ELF-1 (cell line): ENCODE results near the gene KIZ.

ENCODE experiments used
- DNase-seq: peaks from one replicate; pipeline ENCODE4 v3.0.0-alpha.2; 2016; ENCODE audit warnings: low read depth, low spot score

Gene KIZ

DNA sequence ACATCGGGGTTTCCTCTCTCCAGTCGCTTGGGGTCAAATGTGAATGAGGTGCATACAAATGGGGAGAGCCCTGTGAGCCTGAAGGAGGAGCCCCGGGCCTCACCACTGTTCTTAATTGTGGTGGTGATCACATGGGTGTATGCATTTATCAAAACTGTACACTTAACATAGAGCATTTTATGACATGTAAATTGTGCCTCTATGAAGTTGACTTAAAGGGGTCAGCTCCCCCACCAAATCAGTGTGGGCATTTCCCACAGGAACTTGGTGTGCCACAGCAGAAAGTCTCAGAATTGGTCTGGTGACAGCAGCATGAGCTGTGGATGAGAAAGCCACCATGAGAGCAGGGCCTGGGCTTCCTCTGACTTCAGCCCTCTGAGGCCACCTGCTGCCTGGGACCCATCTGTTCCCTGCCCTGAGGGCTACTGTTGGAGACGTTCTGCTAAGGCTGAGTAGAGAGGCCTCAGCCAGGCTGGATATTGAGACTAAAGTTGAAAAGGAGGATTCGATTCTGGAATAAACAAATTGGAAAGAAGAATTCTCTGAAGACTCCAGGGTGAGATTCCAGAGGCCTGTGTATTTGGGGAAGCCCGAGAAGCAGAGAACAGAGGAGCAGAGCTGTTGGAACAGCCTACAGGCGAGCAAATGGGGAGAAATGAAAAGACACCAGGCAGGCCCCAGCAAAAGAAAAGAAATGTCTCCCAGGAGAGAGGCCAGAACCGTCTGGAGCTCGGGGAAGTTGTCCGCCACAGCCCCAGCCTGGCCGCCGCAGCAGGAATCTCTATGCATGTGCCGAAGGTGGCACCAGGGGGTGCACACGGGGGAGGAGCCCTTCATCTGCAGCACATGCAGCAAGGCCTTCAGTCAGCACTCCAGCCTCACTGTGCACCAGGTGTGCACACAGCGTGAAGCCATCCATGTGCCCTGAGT, 139.6 kb downstream of the KIZ start:
- peak; percentile 19 for DNase-seq

DNA sequence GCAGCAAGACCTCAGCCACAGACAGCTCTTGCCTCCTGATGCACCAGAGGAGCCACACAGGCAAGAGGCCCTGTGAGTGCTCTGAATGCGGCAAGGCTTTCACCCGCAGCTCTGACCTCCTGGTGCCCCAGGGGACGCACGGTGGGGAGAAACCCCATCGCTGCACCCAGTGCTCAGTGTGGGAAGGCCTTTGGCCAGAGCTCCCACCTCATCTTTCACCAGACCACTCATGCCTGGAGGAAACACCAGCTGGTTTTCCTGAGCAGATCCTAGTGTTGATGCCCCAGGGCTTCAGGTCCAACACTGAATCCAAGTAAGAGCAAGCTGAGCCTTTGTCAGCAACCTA, 140.3 kb downstream of the KIZ start:
- no peak for DNase-seq

DNA sequence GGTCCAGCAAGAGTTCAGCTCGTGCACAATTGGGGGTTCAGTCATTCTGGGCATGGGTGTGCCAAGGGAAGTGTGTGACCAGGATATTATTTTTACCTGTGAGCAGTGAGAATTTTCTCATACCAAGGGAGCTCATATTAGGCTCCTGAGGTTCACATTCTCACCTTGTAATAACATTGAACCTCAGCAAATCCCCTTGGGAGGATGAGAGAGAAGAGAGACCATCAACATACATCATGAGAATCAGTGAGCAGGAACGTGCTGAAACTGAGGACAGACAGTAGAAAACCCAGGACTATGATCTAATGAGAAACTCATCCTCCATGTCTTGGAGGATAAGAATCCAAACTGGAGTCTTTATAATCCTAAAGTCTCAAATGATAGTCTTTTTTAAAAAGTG, 143.9 kb downstream of the KIZ start:
- DNase-seq: no peak

DNA sequence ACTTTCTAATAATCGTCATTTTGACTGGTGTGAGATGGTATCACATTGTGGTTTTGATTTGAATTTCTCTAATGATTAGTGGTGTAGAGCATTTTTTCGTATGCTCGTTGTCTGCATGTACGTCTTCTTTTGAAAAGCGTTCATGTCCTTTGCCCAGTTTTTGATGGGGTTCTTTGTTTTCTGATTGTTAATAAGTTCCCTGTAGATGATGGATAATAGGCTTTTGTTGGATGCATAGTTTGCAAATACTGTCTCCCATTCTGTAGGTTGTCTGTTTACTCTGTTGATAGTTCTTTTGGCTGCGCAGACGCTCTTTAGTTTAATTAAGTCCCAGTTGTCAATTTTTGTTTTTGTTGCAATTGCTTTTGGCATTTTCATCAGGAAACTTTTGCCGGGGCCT, 144.9 kb downstream of the KIZ start:
- DNase-seq: no peak

DNA sequence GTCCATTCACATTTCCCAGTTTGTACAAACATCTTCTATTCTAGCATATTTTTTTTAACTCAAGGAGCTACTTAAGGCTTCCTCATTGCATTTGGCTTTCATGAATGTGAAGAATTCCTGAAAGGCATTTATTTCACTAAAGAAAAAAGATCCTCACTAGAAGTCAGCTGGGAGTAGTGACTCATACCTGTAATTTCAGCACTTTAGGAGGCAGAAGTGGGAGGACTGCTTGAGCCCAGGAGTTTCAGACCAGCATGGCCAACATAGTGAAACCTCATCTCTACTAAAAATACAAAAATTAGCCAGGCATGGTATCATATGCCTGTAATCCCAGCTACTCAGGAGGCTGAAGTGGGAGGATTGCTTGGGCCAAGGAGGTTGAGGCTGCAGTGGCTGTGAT, 146.4 kb downstream of the KIZ start:
- DNase-seq: no peak

DNA sequence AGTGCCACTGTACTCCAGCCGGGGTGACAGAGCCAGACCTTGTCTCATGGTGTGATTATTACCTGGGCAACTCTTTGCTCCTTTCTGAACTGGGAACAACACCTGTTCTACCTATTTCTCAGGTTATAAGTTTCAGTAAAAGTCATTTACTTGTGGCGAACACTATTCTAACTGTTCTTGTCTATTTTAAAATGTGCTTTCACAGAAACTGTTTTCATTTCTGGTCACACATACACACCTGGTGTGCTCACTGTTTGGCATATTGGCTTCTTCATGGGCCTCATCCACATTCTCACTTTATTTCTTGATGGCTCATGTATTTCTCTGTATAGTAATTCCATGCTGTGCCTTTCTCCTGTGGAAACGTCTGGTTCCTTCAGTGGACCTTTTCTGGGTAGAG, 146.8 kb downstream of the KIZ start:
- DNase-seq: no peak

DNA sequence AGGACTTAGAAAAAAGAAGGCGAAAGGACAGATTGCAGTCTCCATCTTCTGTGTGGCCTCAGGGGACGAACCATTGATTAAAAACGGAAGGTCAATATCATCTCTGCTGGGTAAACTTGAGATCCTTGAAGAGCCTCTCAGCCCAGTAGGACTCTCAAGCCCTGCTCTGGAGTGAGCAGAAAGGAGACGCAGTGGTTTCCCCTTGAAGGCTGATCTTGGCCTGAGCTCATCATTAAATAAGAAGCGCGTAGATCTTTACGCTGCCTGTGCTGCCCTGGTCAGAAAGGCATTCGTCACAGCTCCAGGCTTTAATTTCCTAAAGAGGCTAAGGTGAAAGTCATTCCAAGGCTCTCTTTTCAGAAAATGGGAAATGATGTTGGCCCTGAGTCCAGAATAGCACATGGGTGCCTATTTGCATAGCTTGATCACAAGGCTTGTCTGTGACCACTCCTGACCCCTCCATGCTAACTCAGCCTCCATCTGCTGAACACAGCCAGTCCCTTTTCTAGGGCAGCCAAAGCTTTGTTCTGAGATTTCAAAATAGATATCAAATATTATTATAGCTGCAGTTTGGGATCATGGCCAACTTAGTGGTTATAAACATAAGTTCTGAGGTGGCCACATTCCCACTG, 148.0 kb downstream of the KIZ start:
- DNase-seq: no peak

DNA sequence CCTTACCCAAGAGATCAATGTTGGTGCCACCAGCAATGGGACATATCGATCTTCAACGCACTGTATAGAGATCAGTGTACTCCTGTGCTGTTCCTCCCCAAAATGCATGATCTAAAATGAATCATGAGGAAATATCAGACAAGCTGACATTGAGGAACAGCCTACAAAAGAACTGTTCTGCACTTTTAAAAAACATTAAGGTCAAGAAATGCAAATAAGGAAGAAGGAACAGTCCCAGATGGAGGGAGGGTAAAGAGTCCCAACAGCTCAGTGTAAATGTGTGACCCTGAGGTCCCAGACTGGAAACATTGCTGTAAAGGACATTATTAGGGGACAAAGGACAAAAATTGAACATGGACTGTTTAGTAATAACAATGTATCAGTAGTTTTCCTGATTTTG, 152.9 kb downstream of the KIZ start:
- DNase-seq: no peak

DNA sequence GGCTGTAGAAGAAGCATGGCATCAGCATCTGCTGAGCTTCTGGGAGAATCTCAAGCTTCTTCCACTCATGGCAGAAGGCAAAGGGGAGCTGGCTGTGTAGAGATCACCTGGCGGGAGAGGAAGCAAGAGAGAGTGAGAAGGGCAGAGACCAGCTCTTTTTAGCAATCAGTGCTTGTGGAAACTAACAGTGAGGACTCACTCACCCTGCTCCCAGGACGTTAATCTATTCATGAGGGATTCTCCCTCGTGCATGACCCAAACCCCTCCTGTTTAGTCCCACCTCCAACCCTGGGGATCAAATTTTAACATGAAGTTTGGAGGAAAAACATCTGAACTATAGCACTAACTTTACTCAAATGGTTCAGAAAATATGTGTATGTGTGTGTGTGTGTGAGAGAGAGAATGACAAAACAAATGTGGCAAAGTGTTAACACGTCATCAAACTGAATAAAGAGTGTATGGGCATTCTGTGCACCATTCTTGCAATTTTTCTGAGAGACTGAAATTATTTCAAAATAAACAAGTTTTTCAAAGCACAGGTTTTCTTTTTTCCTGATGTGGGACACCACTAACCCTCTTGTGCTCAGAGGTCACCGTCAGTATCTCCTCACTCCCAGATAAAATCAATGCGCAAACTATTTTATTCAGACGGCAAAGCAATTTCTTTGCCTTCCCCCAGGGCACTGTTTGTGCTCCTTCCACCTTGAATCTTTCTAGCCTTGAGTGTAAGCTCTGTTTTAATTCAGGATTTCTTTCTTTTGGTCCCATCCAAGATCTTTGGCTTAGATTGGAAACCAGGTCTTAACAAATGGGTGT, 154.0 kb downstream of the KIZ start:
- DNase-seq: no peak

DNA sequence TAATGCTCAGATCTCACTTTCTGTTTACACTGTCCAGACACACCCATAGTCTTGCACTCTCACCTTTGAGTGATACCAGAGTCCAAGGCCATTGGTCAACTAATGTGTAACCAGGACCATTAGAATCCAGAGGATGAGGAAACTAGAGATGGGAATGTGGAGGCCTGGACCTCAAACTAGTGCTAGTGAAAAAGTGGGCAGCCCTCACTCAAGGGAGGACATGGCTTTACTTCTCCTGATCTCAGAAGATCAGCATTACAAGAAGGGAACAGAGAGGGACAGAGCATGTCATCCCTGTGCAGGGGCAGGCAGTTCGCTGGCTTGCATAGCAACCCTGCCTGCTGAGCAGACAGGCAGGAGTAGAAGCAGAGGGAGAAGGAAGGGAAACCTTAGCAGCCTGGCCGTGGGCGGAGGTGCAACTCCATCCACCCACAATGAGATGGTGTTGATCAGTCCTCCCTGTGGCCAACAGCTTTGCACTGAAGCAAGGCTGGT, 154.7 kb downstream of the KIZ start:
- DNase-seq: no peak

DNA sequence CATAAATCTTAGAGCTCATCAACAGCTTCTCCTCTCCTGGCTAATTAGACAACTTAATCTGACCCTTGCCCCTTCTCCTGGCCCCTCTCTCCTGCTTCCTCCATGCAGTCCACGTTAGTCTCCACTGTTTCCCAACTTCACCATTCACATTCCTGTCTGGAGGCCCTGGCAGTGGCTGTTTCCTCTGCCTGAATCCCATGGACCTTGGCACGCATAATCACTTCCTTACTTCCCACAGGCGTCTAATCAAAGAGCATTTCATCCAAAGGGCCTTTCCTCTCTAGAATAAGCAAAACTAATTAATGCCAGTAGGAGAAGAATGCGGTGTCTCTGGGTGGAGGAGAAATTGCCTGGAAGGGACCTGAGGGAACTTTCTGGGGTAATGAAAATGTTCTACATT, 160.9 kb downstream of the KIZ start:
- no peak for DNase-seq

DNA sequence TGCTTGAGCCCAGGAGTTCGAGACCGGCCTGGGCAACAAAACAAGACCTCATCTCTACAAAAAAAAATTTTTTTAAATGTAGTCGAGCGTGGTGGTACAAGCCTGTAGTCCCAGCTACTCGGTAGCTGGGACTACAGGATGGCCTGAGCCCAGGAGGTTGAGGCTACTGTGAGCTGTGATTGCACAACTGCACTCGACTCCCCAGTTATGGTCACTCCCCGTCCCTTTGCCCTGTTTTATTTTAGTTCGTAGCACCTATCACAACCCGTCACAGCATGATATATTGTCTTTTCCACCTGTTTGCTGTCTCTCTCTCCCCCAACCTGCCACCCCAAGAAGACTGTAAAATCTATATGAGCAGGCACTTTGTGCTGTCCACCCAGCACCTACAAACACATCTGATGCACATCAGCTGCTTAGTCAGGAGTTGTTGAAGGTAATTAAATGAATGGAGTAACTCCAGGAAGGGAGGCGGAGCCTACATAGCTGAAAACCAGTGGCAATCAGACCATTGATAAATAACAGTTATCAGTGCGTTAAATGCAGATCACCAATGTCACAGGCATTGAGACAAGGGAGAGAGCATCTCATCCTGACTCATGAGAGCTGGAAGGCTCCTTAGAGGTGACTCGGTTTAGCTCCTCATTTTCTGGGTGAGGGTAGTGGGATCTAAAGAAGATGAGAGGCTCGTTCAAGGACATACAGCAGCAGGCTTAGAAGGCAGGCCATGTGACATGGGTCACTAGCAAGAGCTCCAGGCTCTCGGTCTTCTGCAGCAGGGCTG, 162.9 kb downstream of the KIZ start:
- DNase-seq: no peak

DNA sequence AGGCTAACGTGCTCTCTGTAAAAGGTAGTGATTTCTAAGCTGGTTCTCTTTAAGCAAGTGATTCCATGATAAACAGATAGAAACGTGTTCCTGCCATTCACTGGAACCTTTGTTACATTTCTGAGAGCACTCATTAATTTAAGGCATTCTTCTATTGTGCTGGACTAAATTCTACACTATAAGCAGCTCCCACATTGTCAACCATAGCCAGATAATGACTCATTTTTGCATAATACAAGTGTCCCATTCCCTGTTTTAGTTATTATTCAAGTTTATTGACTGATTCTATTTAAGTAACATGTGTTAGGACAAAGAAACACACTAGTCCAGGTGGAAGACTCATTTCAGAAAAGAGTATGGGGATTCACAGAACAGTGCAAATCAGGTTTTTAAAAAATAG, 163.8 kb downstream of the KIZ start:
- DNase-seq: no peak

DNA sequence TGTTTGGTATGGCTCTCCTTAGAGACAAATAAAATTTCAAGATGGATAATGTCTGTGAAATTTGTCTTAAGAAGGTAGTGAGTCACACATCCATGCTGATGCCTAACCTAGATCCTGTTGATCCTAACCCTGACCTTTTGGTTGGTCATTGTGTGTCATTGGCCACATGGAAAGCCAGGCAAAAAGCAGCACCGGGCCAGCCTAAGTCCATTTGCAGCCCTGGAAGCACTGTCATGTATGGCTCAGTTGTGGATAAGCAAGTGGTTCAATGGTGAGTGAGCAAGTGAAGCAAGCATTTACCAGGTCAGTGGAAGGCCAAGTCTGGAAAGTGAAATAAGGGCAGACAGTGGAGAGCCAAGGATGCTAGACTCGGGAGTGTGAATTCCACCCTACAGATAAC, 165.1 kb downstream of the KIZ start:
- no peak for DNase-seq

DNA sequence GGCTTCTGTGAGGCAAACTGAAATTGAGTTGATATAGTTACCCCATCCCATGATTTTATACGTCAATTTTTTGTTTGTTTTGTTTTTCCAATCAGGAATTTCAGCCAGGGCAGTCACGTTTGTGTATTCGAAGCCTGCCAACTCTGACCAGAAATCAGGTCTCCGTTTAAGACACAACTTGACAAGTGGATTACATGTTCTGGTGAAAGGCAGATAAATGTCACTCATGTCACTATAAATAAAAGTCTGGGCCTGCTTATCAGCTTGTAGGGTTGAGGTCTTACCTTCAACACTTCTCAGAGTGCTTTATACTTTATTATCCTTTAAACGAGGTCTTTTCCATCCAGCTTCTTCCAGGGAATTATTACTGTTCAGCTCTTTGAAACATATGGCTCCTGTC, 168.9 kb downstream of the KIZ start:
- DNase-seq: no peak
